Breast epithelium (tissue), 4 donors: ENCODE results near the gene PPP2R3A. TPM values are rescaled to one million over a fixed set of nuclear protein-coding genes. Genes with fewer than 3 reads are reported as not detected.

Source experiments
- DNase-seq, 2 donors: peaks; one replicate each; pipeline ENCODE4 v3.0.0-alpha.2; 2019; ENCODE audit warnings: low spot score in 2 of 2
- H3K27ac ChIP-seq, 2 donors: fragments of 200-600 bp; sonication (generic) in 1 of 2; one replicate each; pipeline ENCODE4 v1.5.1; 2016 to 2019; ENCODE audit warnings: mild to moderate bottlenecking in 1 of 2
- H3K27me3 ChIP-seq, 2 donors: fragments of 200-600 bp; sonication (generic) in 1 of 2; one replicate each; pipeline versions ENCODE4 v1.5.1 to v1.6.0; 2017 to 2019; ENCODE audit warnings: control low read depth in 1 of 2, mild to moderate bottlenecking in 1 of 2
- H3K36me3 ChIP-seq: fragments of 200-600 bp; one replicate; pipeline ENCODE4 v1.5.1; 2019
- H3K4me1 ChIP-seq, 2 donors: fragments of 200-600 bp; sonication (generic); one replicate each; pipeline ENCODE4 v1.5.1; 2016 to 2019; ENCODE audit warnings: control low read depth in 1 of 2
- H3K4me3 ChIP-seq, 3 donors: fragments of 200-600 bp; sonication (generic); 1 replicate in 2 of 3; 2 replicates in 1 of 3; pipeline ENCODE4 v1.5.1; 2016 to 2019; ENCODE audit warnings: mild to moderate bottlenecking in 3 of 3, moderate library complexity in 2 of 3
- H3K9me3 ChIP-seq, 2 donors: fragments of 200-600 bp; sonication (generic) in 1 of 2; one replicate each; pipeline ENCODE4 v1.5.1; 2016 to 2019; ENCODE audit warnings: control low read depth in 1 of 2
- CTCF ChIP-seq, 3 donors: fragments of 450-650 bp; IDR thresholded peaks; one replicate each; pipeline ENCODE4 v1.5.1; 2016 to 2017; ENCODE audit warnings: antibody characterized with exemption in 3 of 3, mild to moderate bottlenecking in 3 of 3, moderate library complexity in 3 of 3
- POLR2A ChIP-seq: fragments of 450-650 bp; IDR thresholded peaks from one replicate; pipeline ENCODE4 v1.6.1; 2016; ENCODE audit warnings: antibody characterized with exemption, mild to moderate bottlenecking, moderate library complexity
- POLR2AphosphoS5 ChIP-seq, 3 donors: sonication (generic); formaldehyde crosslinking; IDR thresholded peaks; one replicate each; pipeline ENCODE4 v1.6.1; 2017; ENCODE audit warnings: antibody characterized with exemption in 3 of 3
- intact Hi-C: fragments of 100-400 bp; cut with DNase I; formaldehyde crosslinking; loops from one replicate; pipeline ENCODE4 v1.15.1; 2023; ENCODE audit warnings: low total_unique reads
- total RNA-seq, 3 donors: library from RNA; depleted of rRNA; stranded (reverse); fragments of >200 nt; gene quantifications; one replicate each; pipeline ENCODE4 v1.1.0, GENCODE V29; 2016

The PPP2R3A gene
- total RNA-seq, 3 donors from 2014 or later, result 10.4 to 43.6 (median 20.6) TPM

- no peaks in the 10 kb centered on the region for H3K27me3 ChIP-seq
- intact Hi-C loops, result no loop called here
- no peak for DNase-seq
Measured at GRCh38 chr3:135920275-135920674, 45.3 kb upstream of the PPP2R3A start.

GRCh38 chr3:135922903-135923250 lies 42.7 kb upstream of the PPP2R3A start:
- no peaks in the 10 kb centered on the region for H3K4me1 ChIP-seq
- TF ChIP-seq POLR2A, result no peak
- TF ChIP-seq POLR2AphosphoS5 (IDR thresholded peaks at IDR 0.05), result no peak
- TF ChIP-seq CTCF (IDR thresholded peaks at IDR 0.05), result no peak
- DNase-seq, result no peak
- H3K36me3 ChIP-seq, result no peaks in the 10 kb centered on the region
- no peak overlapping the region for H3K4me3 ChIP-seq
- intact Hi-C loops, result no loop called here
- H3K27ac ChIP-seq, result peak overlapping the region; percentile 68 to 71
- H3K9me3 ChIP-seq, result no peaks in the 10 kb centered on the region
- H3K27me3 ChIP-seq, result no peaks in the 10 kb centered on the region

More at GRCh38 chr3:135920275-135920674, 45.3 kb upstream of the PPP2R3A start:
- no peak for TF ChIP-seq CTCF (IDR thresholded peaks at IDR 0.05)
- no peak for TF ChIP-seq POLR2A
- no peak for TF ChIP-seq POLR2AphosphoS5 (IDR thresholded peaks at IDR 0.05)
- Histone ChIP-seq H3K36me3 (no peaks in the 10 kb centered on the region), H3K4me3 (no peak overlapping the region), H3K9me3 (no peaks in the 10 kb centered on the region), H3K27ac (peak overlapping the region; percentile 4 to 12), H3K4me1 (no peaks in the 10 kb centered on the region)

- Histone ChIP-seq H3K36me3 (no peaks in the 10 kb centered on the region), H3K4me1 (no peaks in the 10 kb centered on the region), H3K27ac (no peak overlapping the region), H3K9me3 (no peaks in the 10 kb centered on the region), H3K27me3 (no peaks in the 10 kb centered on the region), H3K4me3 (no peak overlapping the region)
- TF ChIP-seq POLR2A, result no peak
- TF ChIP-seq CTCF (IDR thresholded peaks at IDR 0.05), result no peak
- TF ChIP-seq POLR2AphosphoS5 (IDR thresholded peaks at IDR 0.05), result no peak
- DNase-seq, result no peak
- intact Hi-C loops, result no loop called here
Measured at GRCh38 chr3:135924506-135924905, 41.0 kb upstream of the PPP2R3A start.

- no peak for DNase-seq
- H3K27me3 ChIP-seq, result no peaks in the 10 kb centered on the region
- intact Hi-C loops, result no loop called here
- no peaks in the 10 kb centered on the region for H3K4me1 ChIP-seq
- TF ChIP-seq POLR2A, result no peak
- no peak for TF ChIP-seq CTCF (IDR thresholded peaks at IDR 0.05)
- no peak overlapping the region for H3K27ac ChIP-seq
- H3K9me3 ChIP-seq, result no peaks in the 10 kb centered on the region
- no peak overlapping the region for H3K4me3 ChIP-seq
- no peaks in the 10 kb centered on the region for H3K36me3 ChIP-seq
Measured at GRCh38 chr3:135926664-135927063, 38.9 kb upstream of the PPP2R3A start.

GRCh38 chr3:135927155-135927554 lies 38.4 kb upstream of the PPP2R3A start:
- H3K9me3 ChIP-seq, result no peaks in the 10 kb centered on the region
- H3K27me3 ChIP-seq, result no peaks in the 10 kb centered on the region
- peak overlapping the region in 1 of 2 donors; percentile 26 for H3K27ac ChIP-seq
- DNase-seq, result peak in 1 of 2 donors; percentile 28
- H3K4me1 ChIP-seq, result no peaks in the 10 kb centered on the region
- H3K36me3 ChIP-seq, result no peaks in the 10 kb centered on the region
- TF ChIP-seq POLR2A, result no peak
- no peak for TF ChIP-seq CTCF (IDR thresholded peaks at IDR 0.05)
- TF ChIP-seq POLR2AphosphoS5 (IDR thresholded peaks at IDR 0.05), result no peak
- intact Hi-C loops, result no loop called here
- H3K4me3 ChIP-seq, result no peak overlapping the region
